Stomach (tissue), 4 donors: ENCODE results near the gene IKBKE.

Experiments
- POLR2A ChIP-seq, 4 donors: fragments of 450-650 bp; IDR thresholded peaks; one replicate each; pipeline ENCODE4 v1.6.1; 2016; ENCODE audit warnings: antibody characterized with exemption in 4 of 4, control low read depth in 2 of 4, mild to moderate bottlenecking in 1 of 4, moderate library complexity in 1 of 4
- POLR2AphosphoS5 ChIP-seq, 3 donors: sonication (generic); formaldehyde crosslinking; IDR thresholded peaks; one replicate each; pipeline ENCODE4 v1.6.1; 2016; ENCODE audit warnings: antibody characterized with exemption in 3 of 3
- TF ChIP-seq, protein P1 (sequence below), 7 experiments: fragments of 450-650 bp in 4 of 7; fragments of 200-600 bp in 3 of 7; sonication (generic) in 3 of 7; IDR thresholded peaks; one replicate each; pipeline ENCODE4 v1.5.1; 2016 to 2019; ENCODE audit warnings: antibody characterized with exemption in 7 of 7, control low read depth in 2 of 7, mild to moderate bottlenecking in 1 of 7

DNA sequence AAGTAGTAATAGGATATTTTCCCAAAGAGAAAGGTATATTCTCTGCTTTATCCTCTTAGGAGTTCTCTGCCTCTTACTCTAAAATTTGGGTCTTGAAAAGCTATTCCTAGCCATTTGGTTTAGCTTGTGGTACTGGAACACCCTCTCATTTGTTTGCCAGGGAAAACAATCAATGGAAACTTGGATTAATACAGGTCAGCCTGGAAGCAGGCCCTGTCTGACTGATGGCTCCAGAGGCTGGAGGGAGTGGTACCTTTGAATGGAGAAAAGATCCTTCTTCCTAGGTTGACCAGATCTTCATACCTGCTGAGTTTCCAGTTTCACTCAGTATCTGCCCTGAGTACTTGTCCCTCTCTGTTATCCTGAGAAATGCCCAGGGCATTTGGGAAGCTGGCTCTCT lies 31.7 kb upstream of the IKBKE start:
- TF ChIP-seq POLR2A (IDR thresholded peaks at IDR 0.05) = no peak
- TF ChIP-seq, protein P1, sequence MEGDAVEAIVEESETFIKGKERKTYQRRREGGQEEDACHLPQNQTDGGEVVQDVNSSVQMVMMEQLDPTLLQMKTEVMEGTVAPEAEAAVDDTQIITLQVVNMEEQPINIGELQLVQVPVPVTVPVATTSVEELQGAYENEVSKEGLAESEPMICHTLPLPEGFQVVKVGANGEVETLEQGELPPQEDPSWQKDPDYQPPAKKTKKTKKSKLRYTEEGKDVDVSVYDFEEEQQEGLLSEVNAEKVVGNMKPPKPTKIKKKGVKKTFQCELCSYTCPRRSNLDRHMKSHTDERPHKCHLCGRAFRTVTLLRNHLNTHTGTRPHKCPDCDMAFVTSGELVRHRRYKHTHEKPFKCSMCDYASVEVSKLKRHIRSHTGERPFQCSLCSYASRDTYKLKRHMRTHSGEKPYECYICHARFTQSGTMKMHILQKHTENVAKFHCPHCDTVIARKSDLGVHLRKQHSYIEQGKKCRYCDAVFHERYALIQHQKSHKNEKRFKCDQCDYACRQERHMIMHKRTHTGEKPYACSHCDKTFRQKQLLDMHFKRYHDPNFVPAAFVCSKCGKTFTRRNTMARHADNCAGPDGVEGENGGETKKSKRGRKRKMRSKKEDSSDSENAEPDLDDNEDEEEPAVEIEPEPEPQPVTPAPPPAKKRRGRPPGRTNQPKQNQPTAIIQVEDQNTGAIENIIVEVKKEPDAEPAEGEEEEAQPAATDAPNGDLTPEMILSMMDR (IDR thresholded peaks at IDR 0.05) = no peak
- TF ChIP-seq POLR2AphosphoS5 (IDR thresholded peaks at IDR 0.05) = no peak
